ENCODE results near the gene SERPINC1. TPM values are rescaled to one million over a fixed set of nuclear protein-coding genes. Genes with fewer than 3 reads are reported as not detected.

SERPINC1 gene
- total RNA-seq (2022; extraction: Qiagen RNA extraction; ENCODE audit: low read depth) = 0.07 TPM in 2 of 5 replicates, not detected in the others

GRCh38 chr1:173917149-173917548, at the start of gene SERPINC1:
TSS of gene SERPINC1 (minus strand) at chr1:173917327. CDS start at chr1:173917259, 68 bp downstream.

GRCh38 chr1:173868266-173869020, 48.7 kb downstream of the SERPINC1 start, which contains the start of gene ZBTB37:
TSS of gene ZBTB37 (plus strand) at chr1:173868380. CDS start at chr1:173870226, 1,846 bp downstream.

GRCh38 chr1:173867753-173868265, 49.3 kb downstream of the SERPINC1 start, which contains the start of gene GAS5:
TSS of gene GAS5 (minus strand) at chr1:173867989.

Other genes starting within 250 kb of the SERPINC1 start
- 0.06 to 0.17 TPM (median 0.16 TPM) in 4 of 5 replicates, not detected in the other for gene ANKRD45, start 247.5 kb downstream of the SERPINC1 start, total RNA-seq (2022; extraction: Qiagen RNA extraction; ENCODE audit: low read depth)
- 10.8 to 12.8 TPM (median 12.4 TPM) in 5 replicates for gene KLHL20, start 202.3 kb downstream of the SERPINC1 start, total RNA-seq (2022; extraction: Qiagen RNA extraction; ENCODE audit: low read depth)
- 39.7 to 47.4 TPM (median 45.3 TPM) in 5 replicates for gene DARS2, start 92.7 kb downstream of the SERPINC1 start, total RNA-seq (2022; extraction: Qiagen RNA extraction; ENCODE audit: low read depth)
- gene CENPL, start 92.4 kb downstream of the SERPINC1 start, total RNA-seq (2022; extraction: Qiagen RNA extraction; ENCODE audit: low read depth) = 11.7 to 15.2 TPM (median 13.2 TPM) in 5 replicates
- gene GAS5, start 49.3 kb downstream of the SERPINC1 start, total RNA-seq (2022; extraction: Qiagen RNA extraction; ENCODE audit: low read depth) = 276 to 364 TPM (median 308 TPM) in 5 replicates
- gene ZBTB37, start 48.9 kb downstream of the SERPINC1 start, total RNA-seq (2022; extraction: Qiagen RNA extraction; ENCODE audit: low read depth) = 1.1 to 1.9 TPM (median 1.5 TPM) in 5 replicates
- gene RC3H1, start 105.0 kb upstream of the SERPINC1 start, total RNA-seq (2022; extraction: Qiagen RNA extraction; ENCODE audit: low read depth) = 5.7 to 7.7 TPM (median 7.1 TPM) in 5 replicates
- gene RABGAP1L, start 242.2 kb upstream of the SERPINC1 start, total RNA-seq (2022; extraction: Qiagen RNA extraction; ENCODE audit: low read depth) = 4.5 to 6.3 TPM (median 5.7 TPM) in 5 replicates